Stimulated activated CD4-positive, alpha-beta T cell treated with anti-CD3 and anti-CD28 coated beads, Interleukin-4, amount 100 ng/mL, for 48 hours (primary cell): Measurements from ENCODE around the gene TSPAN10.

Experiments used
- DNase-seq, 2 donors: peaks; one replicate each; pipeline ENCODE4 v3.0.0-alpha.2; 2020; ENCODE audit warnings: low read depth in 2 of 2

Gene TSPAN10

DNA sequence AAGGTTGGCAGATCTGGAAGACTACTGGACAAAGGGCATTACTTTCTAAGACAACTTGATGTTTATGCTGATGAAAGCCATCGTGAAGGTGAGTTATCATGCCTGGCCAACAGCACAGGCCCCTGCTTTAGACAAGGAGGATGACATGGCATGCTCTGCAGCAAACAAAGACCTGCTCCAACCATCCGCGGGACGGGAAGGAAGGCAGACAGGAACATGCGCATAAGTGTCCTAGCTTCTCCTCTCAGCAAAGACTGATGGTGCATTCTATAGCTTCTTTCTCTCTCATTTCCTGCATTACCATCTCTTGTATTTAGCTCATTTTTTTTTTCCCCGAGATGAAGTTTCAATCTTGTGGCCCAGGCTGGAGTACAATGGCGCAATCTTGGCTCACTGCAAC is 5.5 kb upstream of the TSPAN10 start:
- no peak for DNase-seq

DNA sequence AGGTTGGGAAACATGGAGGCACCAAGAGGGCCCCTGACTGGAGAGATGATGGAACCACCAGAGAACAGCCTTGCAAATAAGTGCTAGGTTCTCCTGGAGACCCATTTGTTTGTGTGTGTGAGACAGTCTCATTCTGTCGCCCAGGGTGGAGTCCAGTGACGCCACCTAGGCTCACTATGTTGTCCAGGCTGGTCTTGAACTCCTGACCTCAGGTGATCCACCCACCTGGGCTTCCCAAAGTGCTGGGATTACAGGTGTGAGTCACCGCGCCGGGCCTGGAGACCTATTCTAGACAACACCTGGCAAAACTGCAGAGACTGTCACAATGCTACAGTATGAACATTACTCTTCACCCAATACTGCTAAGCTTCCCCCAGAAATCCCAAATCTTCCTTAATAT is 1.6 kb upstream of the TSPAN10 start:
- DNase-seq = no peak

DNA sequence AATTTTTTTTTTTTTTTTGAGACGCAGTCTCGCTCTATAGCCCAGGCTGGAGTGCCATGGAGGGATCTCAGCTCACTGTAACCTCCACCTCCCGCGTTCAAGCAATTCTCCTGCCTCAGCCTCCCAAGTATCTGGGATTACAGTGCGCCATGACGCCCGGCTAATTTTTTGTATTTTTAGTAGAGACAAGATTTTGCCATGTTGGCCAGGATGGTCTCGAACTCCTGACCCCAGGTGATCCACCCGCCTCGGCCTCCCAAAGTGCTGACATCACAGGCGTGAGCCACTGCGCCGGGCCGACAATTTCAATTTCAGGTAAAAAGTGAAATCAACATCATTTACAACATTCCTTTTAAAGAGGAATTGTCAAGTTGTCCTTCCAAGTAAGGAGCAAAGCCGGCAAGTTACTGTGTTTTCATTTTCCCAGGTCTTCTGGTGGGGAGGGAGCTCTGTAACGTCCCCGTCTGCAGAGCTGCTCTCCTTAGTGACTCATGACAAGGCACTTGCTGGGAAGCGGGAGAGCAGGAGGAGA is 957 bp upstream of the TSPAN10 start:
- no peak for DNase-seq

DNA sequence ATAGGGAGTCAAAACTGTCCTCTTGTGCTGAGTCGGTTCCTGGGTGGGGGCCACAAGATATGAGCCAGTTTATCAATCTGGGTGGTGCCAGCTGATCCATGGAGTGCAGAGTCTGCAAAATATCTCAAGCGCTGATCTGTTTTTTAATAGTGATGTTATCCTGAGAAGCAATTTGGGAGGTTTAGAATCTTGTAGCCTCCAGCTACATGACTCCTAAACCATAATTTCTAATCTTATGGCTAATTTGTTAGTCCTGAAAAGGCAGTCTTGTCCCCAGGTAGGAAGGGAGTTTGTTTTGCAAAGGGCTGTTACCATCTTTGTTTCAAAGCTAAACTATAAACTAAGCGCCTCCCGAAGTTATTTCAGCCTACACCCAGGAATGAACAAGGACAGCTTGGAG is 1.7 kb downstream of the TSPAN10 start:
- no peak for DNase-seq

DNA sequence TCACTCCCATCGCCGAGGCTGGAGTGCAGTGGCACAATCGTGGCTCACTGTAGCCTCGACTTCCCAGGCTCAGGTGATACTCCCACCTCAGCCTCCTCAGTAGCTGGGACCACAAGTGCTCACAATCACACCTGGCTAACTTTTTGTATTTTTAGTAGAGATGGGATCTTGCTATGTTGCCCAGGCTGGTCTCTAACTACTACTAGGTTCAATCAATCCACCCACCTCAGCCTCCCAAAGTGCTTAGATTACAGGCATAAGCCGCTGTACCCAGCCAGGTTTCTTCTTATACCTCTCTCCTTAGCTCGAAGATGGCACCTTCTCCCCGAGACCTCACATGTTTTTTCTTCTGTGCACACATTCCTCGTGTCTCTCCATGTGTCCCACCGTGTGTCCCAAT is 3.0 kb downstream of the TSPAN10 start:
- no peak for DNase-seq

DNA sequence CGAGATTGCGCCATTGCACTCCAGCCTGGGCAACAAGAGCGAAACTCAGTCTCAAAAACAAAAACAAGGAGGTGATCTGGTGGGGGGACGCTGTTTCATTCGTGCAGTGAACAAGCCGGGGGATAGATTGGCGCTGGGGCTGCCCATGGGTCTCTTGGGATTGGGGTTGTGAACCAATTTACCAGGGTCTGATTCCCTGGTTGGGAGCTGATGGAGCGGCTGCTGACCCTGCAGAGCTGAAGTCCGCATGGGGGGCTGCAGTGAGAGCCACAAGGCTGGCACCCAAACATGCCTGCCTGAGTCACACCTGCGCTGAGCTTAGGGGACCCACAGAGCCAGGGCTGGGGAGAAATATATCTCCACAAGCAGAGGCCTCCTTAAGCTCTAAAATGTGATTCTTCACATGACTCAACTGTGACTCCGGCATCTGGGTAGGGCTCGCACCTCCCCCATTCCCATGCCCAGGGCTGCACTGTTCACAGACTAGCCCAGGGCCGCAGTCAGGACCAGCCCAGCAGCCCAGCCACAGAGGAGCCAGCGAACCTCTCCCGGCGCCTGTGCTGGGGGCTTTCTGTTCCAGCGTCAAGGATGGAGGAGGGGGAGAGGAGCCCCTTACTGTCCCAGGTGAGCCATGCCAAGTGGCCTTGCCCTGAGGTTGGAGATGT is 5.0 kb downstream of the TSPAN10 start:
- DNase-seq = no peak

DNA sequence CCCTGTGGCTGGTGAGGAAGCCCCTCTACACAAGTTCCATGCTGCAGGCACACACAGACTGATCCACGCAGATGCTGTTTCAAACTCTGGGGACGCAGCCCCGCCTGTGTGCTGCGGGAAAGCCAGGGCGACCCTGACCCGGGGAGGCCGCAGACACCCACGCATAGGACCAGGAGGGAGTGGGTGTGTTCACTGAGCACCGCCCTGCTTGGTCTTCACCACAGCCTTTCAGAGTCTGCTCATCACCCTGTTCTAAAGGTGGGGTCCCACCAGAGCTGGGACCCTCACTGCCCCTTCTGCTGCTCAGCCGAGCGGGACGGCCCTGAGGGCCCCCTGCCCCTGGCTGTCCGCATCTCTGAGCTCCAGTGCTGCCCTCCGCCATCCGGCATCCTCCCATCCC is 7.5 kb downstream of the TSPAN10 start:
- DNase-seq = no peak

DNA sequence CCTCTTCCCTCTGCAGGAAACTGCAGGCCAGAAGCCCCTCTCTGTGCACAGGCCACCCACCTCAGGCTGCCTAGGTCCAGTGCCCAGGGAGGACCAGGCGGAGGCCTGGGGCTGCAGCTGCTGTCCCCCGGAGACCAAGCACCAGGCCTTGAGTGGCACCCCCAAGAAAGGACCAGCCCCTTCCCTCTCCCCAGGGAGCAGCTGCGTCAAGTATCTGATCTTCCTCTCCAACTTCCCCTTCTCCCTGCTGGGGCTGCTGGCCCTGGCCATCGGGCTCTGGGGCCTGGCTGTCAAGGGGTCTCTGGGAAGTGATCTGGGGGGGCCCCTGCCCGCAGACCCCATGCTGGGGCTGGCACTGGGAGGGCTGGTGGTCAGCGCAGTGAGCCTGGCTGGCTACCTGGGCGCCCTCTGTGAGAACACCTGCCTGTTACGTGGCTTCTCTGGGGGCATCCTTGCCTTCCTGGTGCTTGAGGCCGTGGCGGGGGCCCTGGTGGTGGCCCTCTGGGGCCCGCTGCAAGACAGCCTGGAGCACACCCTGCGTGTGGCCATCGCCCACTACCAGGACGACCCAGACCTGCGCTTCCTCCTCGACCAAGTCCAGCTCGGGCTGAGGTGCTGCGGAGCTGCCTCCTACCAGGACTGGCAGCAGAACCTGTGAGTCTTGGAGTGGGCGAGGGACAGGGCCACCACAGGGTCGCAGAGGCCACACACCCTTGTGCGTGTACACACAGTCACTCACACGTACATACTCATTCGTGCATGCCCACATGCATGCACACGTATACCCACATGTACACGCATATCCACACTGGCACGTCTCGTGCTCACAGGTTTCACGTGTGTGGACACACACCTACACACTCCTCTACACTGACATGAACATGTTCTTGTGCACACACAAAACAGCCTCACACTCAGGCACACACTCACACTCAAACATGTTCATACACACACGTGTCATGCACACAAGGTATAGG is 8.3 kb downstream of the TSPAN10 start:
- DNase-seq = no peak

DNA sequence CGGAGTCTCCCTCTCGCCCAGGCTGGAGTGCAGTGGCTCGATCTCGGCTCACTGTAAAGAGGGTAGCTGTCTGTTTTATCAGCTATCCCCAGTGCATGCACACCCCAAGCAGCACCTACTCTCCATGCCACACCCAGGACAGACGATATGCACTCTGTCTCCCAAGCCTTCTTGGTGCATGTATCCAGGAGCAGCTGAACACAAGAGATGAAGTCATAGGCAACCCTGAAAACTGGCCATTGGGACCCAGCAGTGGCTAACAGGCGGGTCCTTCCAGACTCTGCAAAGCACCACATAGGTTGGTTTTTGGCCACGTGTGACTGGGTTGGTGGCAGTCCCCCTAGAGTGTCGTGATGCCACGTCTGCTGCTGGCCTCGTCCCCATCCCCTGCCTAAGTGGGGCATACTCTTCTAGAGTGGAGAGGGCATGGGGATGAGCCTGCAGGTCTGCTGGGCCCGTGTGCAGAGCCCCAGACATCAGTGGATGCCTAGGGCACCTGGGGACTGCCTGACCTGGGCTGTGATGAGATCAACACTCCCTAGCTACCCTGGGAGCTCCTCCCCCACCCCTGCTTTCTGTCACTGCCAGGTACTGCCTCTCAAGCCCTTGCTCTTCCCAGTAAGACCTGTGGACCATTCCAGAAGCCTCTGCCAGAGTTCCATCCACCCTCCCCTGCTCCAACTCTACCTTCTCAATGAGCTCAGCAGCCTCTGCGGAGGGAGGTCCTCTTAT is 10.0 kb downstream of the TSPAN10 start:
- DNase-seq = no peak

DNA sequence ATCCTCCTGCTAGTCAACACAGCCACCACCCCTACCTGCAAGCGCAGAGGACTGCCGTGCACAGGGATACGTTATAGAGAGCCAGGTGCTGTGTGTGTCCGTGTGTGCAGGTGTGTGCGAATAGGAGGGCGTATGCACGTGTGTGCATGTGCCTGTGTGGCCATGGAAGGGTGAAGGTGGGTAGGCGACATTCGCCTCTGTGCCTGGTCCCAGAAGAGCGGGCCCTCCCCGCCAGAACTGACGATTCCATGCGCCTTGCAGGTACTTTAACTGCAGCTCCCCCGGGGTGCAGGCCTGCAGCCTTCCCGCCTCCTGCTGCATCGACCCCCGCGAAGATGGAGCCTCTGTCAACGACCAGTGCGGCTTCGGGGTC is 10.6 kb downstream of the TSPAN10 start:
- no peak for DNase-seq

DNA sequence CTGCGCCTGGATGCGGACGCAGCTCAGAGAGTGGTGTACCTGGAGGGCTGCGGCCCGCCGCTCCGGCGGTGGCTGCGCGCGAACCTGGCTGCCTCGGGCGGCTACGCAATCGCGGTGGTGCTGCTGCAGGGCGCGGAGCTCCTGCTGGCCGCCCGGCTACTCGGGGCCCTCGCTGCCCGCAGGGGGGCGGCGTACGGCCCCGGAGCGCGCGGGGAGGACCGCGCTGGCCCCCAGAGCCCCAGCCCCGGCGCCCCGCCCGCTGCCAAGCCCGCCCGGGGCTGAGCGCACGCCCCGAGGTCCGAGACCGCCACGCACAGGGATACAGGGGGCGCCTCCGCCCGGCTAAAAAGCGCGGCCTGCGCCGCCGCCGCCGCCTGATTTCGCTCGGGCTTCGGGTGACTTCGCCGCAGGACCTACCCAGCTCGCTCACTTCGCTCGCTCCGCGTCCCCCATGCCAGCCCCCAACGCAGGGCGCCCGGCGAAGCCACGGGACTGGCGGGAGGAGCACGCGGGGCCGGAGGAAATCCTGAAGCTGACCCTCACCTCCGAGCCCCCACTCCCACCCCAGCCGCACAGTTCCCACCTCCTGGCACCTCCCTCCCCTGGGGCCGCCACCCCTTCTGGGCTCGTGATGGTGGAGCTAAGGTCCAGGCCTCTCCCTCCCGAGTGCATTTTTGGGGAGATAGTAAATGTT is 11.2 kb downstream of the TSPAN10 start:
- DNase-seq = no peak

DNA sequence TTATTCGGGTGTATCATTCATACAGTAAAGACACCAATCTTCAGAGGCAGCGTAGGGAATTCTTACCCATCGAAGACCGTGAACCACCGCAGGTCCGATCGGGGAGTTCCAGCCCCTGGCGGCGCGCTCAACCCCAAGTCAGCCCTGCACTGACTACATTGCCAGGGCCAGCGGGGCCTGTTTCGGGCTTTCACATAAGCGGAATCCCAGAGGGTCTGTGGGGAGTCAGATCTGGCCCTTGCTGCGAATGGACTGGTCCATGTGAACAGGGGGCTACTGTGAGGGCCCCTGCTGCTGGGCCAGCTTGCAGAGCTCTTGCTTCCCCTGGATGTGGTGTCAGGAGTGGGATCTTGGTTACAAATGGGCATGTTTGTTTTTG is 11.7 kb downstream of the TSPAN10 start:
- no peak for DNase-seq

DNA sequence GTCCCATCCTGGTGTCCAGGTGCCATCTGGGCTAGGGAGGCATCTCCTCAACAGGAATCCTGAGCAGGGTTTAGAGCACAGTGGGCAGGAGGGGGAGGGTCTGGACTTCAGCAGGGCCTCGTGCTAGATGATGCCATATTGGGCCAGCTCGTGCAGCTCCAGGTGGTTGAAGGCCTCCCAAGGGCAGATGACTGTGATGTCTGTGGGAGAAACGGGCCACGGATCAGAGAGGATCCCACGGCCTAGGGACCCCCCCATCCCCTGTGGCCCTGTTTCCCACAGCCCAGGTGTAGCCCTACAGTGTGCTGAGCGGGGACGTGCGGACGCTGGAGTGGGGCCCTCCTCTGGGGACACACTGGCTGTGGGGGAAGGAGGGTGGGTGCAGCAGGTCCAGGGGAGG is 14.0 kb downstream of the TSPAN10 start:
- DNase-seq = no peak

DNA sequence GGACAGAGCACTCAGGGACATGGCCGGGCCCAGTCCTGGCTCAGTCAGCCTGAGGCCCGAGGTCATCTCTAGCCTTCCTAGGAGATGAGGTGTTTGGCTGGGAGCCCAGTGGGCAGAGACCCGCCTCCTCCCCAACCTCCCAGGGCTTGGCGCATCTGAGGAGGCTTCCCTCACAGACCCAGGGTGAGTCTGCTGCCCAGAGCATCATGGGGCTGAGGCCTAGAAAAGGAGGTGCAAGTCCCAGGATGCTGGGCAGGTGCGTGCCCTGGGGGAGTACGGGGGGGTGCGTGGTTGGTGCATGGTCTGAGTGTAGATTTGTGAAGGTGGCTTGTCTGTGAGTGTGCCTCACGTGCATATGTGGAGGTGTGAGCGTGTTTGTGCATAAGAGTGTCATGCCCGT is 14.7 kb downstream of the TSPAN10 start:
- no peak for DNase-seq

DNA sequence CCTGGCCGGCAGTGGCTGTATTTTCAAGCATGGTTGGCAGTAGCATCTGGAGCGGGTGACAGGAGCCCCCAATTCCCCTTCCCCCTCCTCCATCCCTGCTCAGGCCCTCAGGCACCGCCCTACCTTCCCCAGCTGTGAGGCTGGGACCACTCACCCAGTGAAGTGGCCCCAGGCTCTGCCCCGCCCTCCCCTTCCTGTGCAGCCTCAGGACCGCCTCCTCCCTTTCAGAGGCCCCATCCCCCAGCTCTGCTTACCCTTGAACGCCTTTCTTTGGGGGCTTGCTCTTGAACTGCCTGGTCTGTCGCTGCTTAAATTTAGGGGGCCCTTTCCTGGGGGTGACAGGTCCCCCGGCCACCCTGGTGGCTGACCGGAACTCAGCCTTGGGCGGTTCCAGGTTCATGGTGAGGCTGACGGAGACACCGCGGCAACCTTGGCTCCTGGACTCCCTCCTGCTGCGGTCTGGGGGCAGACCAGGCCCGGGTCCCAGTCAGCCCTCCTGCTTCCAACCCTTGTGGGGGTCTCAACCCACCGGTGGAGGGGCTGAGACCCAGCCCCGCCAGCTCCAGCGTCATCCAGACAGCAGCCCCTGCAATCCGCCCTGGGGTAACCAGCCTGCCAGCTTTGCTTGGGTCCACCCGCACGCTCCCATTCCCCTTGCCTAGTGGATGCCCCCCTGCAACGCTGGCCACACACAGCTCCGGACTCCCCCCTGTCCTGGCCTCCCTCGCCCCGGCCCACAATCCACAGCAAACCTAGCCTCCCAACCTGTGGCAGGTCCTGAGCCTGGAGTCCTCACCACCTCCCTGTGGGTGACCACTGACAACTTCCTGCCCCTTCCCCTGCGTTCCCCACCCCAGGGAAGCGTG is 16.1 kb downstream of the TSPAN10 start:
- DNase-seq = no peak

DNA sequence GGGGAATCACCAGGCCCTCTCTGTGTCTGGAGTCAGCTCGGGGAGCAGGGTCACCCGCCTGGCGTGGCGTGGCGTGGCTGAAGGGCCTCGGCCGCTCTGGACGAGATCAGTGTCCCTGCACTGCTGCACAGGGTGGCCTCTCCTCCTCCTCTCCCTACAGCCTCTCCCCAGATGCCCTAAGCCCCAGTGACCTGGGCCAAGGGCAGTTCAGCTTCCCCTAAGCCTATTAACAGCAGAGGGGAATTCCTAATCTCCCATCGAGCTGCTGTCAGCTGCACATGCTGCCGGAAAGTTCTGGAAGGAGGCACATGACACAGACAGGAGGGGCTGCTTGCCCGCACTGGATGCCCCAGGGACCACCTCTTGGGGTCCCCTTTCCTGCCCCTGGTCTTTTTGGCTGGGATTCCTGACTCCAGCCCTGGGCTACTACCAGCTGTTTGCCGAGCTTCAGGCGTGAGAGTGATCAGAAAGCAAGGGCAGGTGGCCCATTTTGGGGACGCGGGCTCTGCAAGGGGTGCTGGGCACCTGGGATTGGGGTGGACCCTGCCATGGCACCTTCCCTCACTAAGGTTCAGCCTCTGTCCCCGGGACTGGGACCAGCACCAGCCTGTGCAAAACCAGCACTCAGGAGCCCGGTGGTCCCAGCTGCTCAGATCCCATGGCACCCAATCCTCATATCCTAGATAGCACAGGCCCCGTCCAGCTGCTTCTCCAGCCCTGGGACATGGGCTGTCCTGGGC is 18.6 kb downstream of the TSPAN10 start:
- no peak for DNase-seq

DNA sequence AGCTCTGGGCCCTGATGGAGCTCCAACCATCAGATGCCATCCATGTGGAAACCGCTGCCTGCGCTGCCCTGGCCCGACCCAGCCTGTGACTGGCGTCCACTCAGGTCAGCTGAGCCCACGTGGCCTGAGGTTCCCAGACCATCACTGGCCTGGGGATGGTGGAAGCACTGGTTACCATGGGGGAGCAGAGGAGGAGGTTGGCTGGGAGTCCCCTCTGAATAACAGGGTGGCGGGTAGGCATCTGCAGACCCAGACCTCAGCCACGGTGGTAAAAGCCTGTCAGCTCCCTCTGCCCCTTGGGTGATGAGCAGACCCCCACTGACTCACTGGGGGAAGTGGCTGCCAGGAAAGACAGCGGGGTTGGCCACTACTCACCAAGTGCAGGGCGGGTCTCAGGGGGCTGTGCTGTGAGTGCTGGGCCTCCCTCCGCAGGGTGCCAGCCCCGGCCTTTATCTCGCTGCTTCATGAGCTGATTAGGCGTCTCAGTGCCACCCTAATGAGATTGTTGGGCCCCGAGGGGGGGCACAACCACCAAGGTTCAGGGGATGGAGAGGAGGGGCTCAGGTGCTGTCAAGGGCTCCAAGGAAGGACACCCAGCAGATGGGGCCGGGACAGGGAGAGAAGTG is 19.2 kb downstream of the TSPAN10 start, which contains the start of gene PDE6G:
Gene PDE6G (minus strand): TSS at position 425 of the 626 bp plus-strand sequence. CDS start 3,237 bp downstream, outside the sequence.
- DNase-seq = no peak

DNA sequence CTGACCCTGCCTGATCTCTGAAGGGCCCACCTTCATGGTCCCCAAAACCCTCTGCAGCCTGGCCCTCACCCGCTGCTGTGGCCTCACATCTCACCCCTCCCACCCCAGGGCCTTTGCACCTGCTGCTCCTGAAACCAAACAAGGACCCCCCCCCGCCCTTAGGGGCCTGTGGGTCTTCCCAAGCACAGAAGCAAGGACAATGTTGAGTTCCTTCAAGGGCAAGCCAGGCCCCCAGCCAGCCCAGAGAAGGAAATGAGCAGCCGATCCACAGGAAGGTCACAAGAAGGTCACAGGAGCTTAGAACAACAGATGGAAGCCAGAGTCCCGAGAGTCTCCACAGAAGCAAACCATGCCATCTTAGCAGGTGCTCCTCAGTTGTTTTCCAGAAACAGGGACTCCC is 19.8 kb downstream of the TSPAN10 start:
- no peak for DNase-seq

DNA sequence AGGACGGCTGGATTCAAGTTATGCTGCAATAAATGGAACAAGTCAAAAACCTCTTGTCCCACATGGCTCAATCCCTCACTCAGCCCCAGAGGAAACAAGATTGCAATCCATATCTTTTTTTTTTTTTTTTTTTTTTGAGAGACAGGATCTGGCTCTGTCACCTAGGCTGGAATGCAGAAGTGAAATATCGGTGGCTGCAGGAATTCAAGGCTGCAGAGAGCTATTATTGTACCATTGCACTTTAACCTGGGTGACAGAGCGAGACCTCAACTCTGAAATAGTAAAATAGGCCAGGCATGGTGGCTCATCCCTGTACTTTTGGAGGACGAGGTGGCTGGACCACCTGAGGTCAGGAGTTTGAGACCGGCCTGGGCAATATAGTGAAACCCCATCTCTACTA is 22.0 kb downstream of the TSPAN10 start:
- DNase-seq = no peak
